Superior temporal gyrus (tissue), 1 donor: ENCODE measurements around the gene PPP1R3E.
A peak's percentile ranks its signal among the peaks of the same experiment; 100 is the strongest.
"Not testable (repeated sequence)": the region's sequence is repeated elsewhere in the genome, so short reads cannot be mapped to it uniquely, and the experiment has no call there.

Experiments
- DNase-seq: peaks from one replicate; pipeline ENCODE4 v3.0.0-alpha.2; 2016; ENCODE audit errors: extremely low spot score

The PPP1R3E gene

DNA sequence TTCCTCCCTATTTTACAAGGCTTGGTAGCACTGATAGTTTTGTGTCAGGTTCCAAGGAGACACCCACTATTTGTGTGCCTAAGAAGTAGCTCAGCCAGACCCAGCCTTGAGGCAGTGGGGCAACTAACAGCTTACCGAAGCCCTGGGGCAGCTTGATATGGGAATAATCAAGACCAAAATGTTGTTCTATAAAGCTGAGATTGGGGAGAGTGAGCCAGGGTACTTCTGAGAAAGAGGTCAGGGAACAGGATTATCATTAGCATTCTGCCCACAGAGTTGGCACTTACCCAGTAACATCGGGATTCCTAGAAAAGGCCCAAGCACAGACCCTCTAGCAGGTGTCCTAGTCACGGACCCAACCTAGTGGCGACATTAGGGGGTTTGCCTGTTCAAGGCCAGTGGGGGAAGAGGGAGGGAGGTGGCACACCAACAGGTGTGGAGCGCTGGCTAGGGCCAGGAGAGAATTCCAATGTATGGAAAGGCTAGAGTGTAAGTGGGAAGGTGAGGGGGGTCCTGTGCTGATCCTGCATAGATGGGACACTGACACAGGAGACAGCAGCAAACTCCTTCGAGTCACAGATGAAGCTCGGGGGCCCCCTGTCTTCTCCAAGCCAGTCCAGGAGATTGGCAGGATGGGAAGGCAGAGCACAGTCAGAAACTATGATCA lies 4.9 kb downstream of the PPP1R3E start:
- peak; percentile 13 for DNase-seq

- DNase-seq: peak; percentile 8
Measured at GRCh38 chr14:23297096-23297495, 5.6 kb downstream of the PPP1R3E start.

DNA sequence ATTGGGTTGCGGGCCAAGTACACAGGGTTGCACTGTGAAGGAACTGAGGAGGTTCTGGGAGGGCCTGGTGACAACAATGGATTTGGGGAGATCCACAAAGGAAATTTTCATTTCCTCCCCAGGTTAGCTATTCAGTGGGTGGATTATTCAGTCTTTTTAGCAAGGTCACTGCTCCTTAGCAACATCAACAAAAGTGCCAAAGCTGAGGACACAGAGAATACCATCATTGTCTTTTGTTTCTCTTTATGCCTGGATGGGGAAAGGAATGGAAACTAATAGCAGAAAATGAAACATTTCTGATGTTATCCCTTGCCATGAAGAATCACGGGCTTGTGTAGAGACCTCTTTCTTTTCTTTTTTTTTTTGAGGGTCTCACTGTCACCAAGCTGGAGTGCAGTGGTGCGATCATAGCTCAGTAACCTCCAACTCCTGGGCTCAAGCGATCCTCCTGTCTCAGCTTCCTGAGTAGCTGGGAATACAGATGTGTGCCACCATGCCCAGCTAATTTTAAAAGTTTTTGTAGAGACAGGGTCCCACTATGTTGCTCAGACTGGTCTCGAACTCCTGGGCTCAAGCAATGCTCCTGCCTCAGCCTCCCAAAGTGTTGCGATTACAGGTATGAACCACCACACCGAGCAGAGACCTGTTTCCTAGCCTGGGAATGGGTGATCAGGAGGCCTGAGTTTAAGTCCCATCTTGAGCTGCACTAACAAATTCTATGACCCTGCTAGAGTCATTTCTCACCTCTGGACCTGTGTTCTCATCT lies 6.5 kb downstream of the PPP1R3E start:
- DNase-seq: peak; percentile 38

DNA sequence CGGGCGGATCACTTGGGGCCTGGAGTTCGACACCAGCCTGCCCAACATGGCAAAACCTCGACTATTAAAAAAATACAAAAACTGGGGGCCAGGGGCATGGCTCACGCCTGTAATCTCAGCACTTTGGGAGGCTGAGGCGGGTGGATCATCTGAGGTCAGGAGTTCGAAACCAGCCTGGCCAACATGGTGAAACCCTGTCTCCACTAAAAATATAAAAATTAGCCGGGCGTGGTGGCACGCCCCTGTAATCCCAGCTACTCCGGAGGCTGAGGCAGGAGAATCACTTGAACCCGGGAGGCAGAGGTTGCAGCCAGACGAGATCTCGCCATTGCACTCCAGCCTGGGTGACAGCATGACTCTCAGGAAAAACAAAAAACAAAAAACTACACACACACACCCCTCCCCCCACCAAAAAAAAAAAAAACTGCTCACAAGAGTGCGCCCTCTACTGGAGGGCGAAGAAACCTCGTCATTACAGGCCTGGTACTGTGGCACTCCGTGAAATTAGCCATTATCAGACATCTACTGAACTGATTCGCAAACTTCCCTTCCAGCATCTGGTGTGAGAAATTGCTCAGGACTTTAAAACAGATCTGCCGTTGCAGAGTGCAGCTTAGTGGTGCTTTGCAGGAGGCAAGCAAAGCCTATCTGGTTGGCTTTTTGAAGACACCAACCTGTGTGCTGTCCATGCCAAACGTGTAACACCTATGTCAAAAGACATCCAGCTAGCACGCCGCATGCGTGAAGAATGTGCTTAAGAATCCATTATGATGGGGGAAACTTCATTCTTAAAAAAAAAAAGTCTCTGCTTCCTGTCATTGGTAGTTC lies 7.7 kb downstream of the PPP1R3E start:
- peak; percentile 82 for DNase-seq

- no peak for DNase-seq
Measured at GRCh38 chr14:23286902-23287479, 15.7 kb downstream of the PPP1R3E start.

DNA sequence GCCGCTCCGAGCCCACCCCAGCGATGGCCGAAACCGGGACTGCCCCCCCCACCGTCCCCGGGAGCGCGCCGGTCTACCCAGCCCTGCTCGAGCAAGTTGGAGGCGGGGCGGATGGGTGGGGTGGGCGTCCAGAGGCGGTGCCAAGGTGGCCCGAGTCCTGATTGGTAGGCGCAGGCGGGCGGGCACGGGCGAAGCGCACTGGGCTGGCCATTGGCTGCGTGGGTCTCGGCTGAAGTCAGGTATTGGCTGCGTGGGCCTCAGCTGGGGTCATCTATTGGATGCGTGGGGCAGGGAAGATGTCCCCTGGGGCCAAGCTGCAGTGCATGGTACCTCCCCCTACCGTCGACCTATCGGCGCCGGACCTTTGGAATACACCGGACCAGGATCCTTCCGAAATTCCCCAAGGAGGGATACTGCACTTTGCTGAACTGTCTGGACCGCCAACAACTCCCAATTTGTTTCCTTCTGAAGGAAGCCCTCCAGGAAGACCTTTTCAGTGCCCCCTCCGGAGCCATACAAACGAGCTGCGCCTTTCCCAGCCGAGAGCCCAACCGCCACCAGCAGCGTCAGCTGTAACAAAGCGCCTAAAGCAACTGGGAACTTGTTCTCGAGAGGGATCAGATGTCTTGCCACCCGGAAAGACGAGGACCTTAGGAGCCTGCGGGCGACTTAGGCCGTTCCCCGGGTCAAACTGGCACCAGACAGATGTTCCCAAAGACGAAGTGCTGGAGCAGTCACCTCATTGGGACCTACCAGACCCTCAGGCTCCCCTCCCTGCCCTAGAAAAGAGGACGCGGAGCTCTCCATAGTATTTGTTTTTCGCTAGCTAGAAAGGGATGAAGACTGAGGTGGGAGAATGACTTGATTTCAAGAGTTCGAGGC lies 16.4 kb downstream of the PPP1R3E start, which contains the start of gene HOMEZ:
Gene HOMEZ, minus strand, starts transcription at position 113 of the 882 bp plus-strand sequence. CDS start 180 bp downstream, outside the sequence.
- DNase-seq: peak; percentile 98

- peak; percentile 30 for DNase-seq
Measured at GRCh38 chr14:23285530-23286019, 17.1 kb downstream of the PPP1R3E start.

GRCh38 chr14:23284654-23285529 lies 17.8 kb downstream of the PPP1R3E start:
- DNase-seq: peak; percentile 38

- no peak for DNase-seq
Measured at GRCh38 chr14:23281247-23281646, 21.4 kb downstream of the PPP1R3E start.

DNA sequence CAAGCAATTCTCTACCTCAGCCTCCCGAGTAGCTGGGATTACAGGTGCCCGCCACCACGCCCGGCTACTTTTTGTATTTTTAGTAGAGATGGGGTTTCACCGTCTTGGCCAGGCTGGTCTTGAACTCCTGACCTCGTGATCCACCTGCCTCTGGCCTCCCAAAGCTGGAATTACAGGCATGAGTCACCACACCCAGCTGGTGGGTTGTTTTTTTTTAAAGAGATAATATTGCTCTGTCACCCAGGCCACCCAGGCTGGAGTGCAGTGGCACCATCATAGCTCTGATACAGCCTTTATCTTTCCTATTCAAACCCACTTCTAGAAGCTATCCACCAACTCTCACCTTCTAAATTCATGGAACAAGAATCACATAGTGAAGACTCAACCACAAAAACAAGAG lies 24.7 kb downstream of the PPP1R3E start:
- DNase-seq: not testable (repeated sequence)

DNA sequence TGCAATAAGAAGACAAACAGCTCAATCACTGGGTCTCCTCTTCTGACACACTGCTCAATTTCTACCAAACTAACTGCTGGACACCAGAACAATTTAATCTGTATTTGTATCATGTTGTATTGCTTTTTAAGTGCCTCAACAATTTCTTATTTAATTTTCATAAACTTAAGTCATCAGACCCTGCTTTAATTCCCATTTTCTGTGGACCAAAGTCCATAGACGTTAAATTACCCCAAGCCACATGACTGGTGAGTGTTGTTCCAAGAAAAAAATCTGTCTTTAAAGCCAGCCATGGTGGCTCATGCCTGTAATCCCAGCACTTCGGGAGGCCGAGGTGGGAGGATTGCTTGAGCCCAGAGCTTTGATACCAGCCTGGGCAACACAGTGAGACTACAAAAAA lies 25.5 kb downstream of the PPP1R3E start:
- no peak for DNase-seq

DNA sequence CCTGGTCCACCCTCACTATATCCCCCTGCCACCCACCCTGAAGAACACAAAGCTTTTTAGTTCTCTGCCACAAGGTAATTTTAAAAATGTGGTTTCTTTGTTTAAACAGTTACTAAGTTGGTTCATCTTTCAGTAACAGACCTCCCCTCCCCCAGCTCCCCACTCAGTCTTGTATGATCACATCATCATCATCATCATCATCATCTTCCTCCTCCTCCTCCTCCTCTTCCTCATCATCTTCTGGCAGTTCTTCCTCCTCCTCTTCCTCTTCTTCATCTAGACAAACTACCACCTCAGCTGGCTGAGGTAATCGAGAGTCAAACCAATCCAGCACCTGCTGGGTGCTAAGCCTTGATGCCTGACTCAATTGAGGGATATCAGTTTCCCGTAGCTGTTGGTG lies 27.2 kb downstream of the PPP1R3E start:
- DNase-seq: no peak

DNA sequence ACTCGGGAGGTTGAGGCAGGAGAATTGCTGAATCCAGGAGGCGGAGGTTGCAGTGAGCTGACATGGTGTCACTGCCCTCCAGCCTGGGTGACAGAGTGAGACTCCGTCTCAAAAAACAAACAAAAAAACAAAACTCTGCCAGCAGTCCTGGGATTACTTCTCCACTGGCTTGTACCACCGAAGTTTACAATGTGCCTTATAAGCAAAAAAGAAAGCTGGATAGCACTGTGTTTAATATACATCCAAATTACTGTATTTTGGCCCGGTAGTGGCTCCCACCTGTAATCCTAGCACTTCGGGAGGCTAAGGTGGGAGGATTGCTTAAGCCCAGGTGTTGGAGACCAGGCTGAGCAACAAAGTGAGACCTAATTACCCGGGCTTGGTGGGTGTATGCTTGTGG lies 33.5 kb downstream of the PPP1R3E start:
- DNase-seq: no peak

DNA sequence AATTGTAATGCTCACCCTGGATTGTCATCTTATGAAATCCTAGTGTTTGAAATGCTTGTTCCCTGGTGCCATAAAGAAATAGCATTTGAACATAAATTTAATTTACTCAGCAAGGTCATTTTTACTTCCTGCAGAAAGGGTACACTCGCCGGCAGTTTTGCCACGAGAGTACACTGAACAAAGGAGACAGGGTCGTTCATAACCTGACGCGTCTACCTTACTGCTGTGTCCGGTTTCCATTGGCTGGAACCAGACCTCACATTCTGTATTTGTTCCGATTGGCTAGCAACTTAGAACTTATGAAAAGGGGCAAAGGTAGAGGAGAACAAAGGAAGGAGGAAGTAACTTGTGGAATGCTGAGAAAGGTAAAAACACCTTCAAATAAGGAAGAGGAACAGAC lies 41.8 kb downstream of the PPP1R3E start:
- not testable (repeated sequence) for DNase-seq

DNA sequence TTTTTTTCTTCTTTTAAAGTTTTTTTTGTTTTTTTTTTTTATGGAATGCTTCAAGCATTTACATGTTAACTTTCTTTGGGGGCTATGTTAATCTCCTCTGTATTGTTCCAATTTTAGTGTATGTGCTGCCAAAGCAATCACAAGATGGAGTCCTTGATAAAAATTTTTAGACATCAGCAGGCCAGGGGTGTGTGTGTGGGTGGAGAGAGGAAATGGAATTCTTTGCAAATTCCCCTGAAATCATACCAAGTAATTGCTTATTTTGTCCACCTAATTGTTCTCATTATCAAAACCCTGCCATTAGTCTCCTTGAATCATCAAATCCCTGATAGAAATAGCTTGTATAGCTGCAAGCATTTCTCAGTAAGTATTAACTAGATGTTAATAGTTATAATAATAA lies 43.2 kb downstream of the PPP1R3E start:
- no peak for DNase-seq

DNA sequence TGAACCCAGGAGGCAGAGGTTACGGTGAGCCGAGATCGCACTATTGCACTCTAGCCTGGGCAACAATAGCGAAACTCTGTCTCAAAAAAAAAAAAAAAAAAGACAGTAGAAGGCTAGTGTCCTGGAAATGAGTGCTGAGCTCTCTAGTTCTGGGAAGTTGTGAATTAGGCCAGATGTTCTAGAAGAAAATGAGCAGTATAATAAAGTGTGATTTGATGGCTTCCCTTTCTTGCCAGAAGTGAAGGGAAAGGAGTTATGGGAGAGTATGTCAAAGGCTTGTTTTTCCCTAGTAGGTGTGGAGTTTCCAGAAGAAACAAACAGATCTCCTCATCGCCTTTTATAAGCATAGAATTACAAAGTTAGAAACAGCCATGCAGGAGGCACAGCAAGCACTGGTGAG lies 44.4 kb downstream of the PPP1R3E start:
- DNase-seq: no peak

DNA sequence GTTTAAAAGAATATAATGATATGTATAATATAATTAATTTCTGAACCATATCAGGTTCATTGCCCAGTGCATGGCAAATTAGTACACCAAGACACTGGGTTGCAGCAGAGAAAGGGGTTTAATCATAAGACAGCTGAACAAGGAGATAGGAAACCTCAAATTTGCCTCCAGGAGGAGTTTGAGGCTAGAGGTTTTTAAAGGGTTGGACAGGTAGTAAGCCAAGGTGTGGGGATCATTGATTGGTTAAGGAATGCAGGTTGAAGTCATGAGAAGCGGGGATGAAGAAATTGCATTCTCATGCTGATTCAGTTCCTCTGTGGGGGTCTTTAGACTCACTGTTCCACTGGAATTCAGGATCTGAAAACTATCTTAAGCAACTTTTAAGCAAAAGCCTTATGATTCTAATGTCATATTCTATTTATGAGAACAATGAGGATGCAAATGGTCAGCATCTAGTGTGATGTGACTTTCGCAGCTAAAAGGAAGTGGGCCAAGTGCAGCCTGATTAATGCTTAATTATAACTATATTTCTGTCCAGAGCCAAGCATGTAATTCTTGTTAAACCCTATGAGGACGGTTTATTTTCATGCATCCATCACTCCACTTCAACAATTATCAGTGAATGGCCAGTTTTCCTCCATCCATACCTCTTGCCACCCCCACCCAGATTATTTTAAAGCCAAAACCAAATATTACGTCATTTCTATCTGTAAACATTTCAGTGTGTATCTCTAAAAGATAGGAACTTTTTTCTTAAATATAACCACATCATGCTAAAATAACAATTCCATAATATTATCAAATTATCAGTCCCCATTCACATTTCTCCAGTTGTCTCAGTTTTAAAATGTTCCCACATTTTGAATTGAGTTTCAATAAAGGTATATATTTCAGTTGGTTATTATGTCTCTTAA lies 50.0 kb downstream of the PPP1R3E start:
- no peak for DNase-seq

DNA sequence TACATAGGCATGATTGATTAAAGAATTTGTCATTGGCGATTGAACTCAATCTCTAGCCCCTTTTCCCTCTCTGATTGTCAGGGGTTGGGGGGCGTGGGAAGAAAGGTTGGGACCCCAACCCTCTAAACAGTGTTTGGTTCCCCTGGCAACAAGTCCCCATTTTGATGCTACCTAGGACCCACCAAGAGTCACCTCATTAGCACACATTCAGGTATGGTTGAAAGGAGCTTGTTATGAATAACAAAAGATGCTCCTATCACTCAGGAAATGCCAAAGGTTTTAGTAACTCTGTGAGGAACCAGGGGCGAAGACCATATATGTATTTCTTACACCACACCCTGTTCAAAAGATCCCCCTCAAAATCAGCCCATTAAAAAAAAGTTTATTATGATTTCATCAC lies 50.7 kb downstream of the PPP1R3E start:
- no peak for DNase-seq

DNA sequence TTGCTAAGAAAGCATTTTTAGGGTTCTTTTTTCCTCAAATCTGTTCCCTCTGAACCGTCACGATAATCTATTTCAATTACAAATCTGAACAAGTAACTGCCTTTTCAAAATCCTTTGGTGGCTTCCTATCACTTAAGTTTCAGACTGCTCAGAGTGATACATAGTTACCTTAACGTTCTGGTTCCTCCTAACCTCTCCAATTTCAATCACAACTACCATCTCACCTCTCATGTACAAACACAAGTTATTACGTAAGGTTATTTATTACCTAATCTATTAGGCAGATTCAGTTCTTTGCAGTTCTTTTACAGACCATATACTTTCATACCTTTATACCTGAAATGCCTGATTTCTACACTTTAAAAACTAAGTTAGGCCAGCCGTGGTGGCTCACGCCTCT lies 52.8 kb downstream of the PPP1R3E start:
- DNase-seq: no peak
